ENCODE measurements around the gene PALLD. TPM values are rescaled to one million over a fixed set of nuclear protein-coding genes. Genes with fewer than 3 reads are reported as not detected.
"Not testable (repeated sequence)": the region's sequence is repeated elsewhere in the genome, so short reads cannot be mapped to it uniquely, and the experiment has no call there.

The PALLD gene
- total RNA-seq, 4 donors from 2014 or later = 58.5 to 164 (median 84.2) TPM

- ATAC-seq (ENCODE audit: low FRiP score) (no peak), DNase-seq (ENCODE audit: low spot score) (no peak)
- no peak for TF ChIP-seq CTCF (IDR thresholded peaks at IDR 0.05)
These were observed 10.4 kb downstream of the PALLD start for GRCh38 chr4:168507178-168507815.

GRCh38 chr4:168508683-168509082, 11.8 kb downstream of the PALLD start:
- no peak for ATAC-seq (ENCODE audit: low FRiP score)

GRCh38 chr4:168509786-168510185, 12.9 kb downstream of the PALLD start:
- ATAC-seq (ENCODE audit: low FRiP score) (peak; percentile 23), DNase-seq (ENCODE audit: low spot score) (no peak)
- TF ChIP-seq CTCF (IDR thresholded peaks at IDR 0.05) = no peak

More at GRCh38 chr4:168508683-168509082, 11.8 kb downstream of the PALLD start:
- no peak for TF ChIP-seq CTCF (IDR thresholded peaks at IDR 0.05)
- DNase-seq (ENCODE audit: low spot score) = no peak

- TF ChIP-seq CTCF (IDR thresholded peaks at IDR 0.05) = no peak
- ATAC-seq (ENCODE audit: low FRiP score) (no peak), DNase-seq (ENCODE audit: low spot score) (no peak)
These were observed 15.1 kb downstream of the PALLD start for GRCh38 chr4:168511780-168512489.

- ATAC-seq (ENCODE audit: low FRiP score) = not testable (repeated sequence)
These were observed 17.0 kb downstream of the PALLD start for GRCh38 chr4:168513826-168514225.

GRCh38 chr4:168514249-168514852, 17.5 kb downstream of the PALLD start:
- no peak for TF ChIP-seq CTCF (IDR thresholded peaks at IDR 0.05)
- DNase-seq (ENCODE audit: low spot score) (no peak), ATAC-seq (ENCODE audit: low FRiP score) (no peak)

More at GRCh38 chr4:168513826-168514225, 17.0 kb downstream of the PALLD start:
- DNase-seq (ENCODE audit: low spot score) = not testable (repeated sequence)

- TF ChIP-seq CTCF (IDR thresholded peaks at IDR 0.05) = no peak
- ATAC-seq (ENCODE audit: low FRiP score) = no peak
- no peak for DNase-seq (ENCODE audit: low spot score)
These were observed 18.6 kb downstream of the PALLD start for GRCh38 chr4:168515222-168516011.
